ENCODE data around the gene NUFIP1.
"Not testable (repeated sequence)": the region's sequence is repeated elsewhere in the genome, so short reads cannot be mapped to it uniquely, and the experiment has no call there.

NUFIP1 gene

GRCh38 chr13:44969551-44970484 is 19.5 kb downstream of the NUFIP1 start:
- DNase-seq (ENCODE audit: low read depth in 2 of 3, low spot score in 2 of 3): no peak

DNA sequence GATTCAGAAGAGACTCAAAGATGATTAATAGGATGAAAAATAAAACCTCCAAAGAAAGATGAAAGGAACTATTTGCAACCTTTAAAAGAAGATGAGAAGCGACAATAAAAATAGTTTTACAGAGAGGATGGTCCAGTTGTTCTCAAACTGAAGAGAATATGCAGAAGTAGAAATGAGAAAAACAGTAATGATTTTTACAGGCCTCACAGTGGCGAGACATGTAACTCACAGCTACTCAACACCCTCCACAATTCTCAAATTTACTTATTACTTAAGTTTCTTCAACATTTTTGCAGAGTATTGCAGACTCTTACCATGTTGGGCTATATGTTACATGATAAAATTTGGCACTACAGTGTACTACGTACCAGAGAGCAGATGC is 20.8 kb downstream of the NUFIP1 start:
- no peak for DNase-seq (ENCODE audit: low read depth in 2 of 3, low spot score in 2 of 3)

DNA sequence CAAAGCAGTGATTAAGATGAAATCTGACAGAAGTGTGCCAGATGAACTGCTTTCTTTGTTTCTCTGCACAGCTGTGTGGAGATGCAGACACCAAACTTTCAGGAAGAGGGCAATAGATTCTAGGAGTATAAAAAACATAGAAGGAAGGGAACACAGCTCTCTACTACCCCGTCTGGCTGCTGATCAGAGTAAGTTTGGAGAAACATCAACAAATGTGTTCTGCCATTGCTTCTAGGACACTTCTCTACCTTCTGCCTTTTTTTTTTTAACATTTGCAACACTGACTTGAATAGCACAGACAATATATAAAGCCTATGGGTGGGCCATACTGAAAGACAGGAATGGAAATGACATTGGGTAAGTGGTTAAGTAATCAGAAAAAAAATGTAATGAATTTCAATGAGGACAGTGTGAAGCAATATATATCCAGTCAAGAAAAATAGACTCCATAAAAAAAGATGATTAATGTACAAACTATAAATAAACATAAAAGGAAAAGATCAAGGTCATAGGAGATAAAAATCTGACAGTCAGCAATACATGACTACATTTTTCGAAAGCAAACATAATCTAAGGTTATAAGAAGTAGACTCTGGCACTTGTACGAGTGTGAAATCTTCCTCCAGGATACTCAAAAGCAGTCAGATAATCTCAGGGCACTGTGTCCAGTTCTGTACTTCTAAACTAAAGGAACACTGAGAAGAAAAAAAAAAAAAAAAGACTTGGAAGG is 21.4 kb downstream of the NUFIP1 start:
- no peak for DNase-seq (ENCODE audit: low read depth in 2 of 3, low spot score in 2 of 3)

GRCh38 chr13:44961997-44962396 is 27.3 kb downstream of the NUFIP1 start:
- DNase-seq (ENCODE audit: low read depth in 2 of 3, low spot score in 2 of 3): no peak

DNA sequence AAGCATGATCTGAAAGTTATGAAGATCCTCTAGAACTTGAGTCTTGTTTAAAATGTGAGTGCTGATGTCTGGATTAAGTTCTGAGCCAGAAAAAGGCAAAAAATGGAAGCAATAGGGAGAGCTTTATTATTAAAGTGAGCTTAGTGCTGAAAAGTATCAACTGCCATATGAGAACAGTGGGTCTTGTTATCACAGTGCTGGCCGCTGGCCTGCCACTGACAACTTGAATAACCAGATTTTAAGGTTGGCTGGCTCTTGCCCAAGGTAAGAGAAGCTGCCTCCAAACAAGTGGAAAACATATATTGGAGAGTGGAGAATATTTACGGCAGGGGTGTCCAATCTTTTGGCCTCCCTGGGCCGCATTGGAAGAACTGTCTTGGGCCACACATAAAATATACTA is 33.9 kb downstream of the NUFIP1 start:
- no peak for DNase-seq (ENCODE audit: low read depth in 2 of 3, low spot score in 2 of 3)

- no peak for DNase-seq (ENCODE audit: low read depth in 2 of 3, low spot score in 2 of 3)
These were observed 35.0 kb downstream of the NUFIP1 start for GRCh38 chr13:44954224-44954623.

DNA sequence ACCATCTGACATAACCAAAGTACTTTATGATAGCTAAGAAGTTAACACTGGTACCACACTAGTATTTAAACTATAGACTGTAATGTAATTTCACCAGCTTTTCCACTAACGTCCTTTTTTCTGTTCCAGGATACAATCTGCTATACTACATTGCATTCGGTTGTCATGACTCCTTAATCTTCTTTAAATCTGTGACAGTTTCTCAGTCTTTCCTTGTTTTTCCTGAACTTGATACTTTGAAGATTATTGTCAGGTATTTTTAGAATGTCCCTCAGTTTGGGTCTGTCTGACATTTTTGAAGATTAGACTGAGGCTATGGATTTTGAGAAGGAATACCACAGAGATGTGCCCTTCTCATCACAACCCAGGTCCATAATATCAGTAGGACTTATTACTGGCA is 36.6 kb downstream of the NUFIP1 start:
- DNase-seq (ENCODE audit: low read depth in 2 of 3, low spot score in 2 of 3): no peak

DNA sequence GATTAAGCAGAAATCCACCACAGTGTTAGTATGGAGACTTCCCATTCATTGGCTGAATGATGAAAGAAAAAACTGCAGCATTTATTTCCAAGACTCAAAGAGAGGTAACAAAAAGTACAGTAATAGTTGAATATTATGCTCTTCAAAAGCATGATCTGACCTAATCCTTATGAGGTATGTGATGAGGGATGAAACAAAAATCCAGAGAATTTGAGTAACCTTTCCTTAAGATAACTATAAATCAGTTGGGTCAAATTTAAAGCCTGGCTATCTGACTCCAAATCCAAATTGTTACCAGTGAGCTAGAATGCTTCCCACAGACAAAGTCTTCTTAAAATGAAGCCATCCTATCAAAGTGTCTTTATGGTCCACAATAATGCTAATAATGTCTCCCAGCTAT is 38.1 kb downstream of the NUFIP1 start:
- DNase-seq (ENCODE audit: low read depth in 2 of 3, low spot score in 2 of 3): no peak

- not testable (repeated sequence) for DNase-seq (ENCODE audit: low read depth in 2 of 3, low spot score in 2 of 3)
These were observed 45.9 kb downstream of the NUFIP1 start for GRCh38 chr13:44943411-44943810.

GRCh38 chr13:44938854-44939253 is 50.4 kb downstream of the NUFIP1 start:
- DNase-seq (ENCODE audit: low read depth in 2 of 3, low spot score in 2 of 3): no peak

- DNase-seq (ENCODE audit: low read depth in 2 of 3, low spot score in 2 of 3): no peak
These were observed 53.0 kb downstream of the NUFIP1 start for GRCh38 chr13:44936246-44936645.

DNA sequence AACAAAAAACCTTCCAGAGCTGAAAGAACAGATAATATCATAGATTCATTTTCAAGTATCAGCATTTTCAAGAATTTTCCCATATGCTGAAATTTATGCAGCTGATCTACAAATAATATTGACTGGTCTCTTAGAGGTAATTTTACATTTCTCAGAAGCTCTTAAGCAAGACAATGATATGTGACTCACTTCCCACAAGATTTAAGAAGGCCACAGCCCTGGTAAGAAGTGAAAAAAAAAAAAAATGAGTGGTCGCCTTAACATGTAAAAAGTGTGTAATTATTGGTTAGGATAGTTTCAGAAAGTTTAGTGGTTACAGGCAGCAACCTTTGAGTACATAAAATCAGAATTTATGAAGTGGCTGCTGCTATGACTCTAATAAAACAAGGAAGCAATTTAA is 54.5 kb downstream of the NUFIP1 start:
- DNase-seq (ENCODE audit: low read depth in 2 of 3, low spot score in 2 of 3): no peak

DNA sequence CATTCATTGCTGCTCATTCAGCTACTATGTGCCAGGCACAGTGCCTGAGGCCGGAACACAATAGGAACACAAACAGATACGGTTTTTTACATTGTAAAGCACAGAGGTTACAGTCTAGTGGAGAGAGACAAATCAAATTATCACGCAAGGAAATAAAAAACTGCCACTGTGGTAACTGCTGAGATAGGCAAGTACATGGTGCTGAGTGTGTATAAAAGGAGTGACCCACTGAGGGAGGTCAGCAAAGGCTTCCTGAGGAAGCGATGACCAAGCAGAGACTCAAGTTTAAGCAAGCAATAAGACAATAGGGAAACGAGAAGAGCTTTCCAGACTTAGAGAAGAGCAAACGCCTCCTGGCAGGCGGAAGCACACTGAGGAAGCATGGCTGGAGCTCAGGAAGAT is 56.4 kb downstream of the NUFIP1 start:
- DNase-seq (ENCODE audit: low read depth in 2 of 3, low spot score in 2 of 3): no peak

DNA sequence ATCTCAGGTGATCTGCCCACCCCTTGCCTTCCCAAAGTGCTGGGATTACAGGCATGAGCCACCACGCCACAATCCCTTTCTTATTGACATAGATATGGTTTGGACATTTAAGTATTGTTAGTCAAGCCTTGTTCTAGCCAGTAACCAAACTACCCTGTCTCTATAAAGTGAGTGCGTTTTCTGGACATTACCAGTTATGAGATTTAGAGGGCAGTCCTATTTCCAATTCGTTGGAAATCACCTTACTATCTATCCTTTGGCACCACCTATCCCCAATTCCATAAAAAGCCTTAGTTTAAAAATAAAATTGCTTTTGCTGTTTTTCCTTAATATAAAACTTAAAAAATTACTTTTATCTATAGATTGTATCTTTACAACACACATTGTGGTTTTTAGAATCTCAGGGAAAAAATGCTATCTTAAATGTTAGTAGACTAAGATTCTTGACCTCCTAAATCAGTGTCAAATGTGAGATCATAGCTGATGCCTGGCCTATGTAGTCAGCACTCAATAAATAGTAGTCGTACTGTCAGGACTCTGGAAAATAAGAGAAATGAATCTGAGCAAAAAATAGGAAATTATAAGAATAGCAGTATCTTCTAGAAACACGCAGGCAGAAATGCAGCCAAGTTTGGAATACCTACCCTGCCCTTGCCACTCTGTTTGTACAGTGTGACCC is 57.0 kb downstream of the NUFIP1 start:
- no peak for DNase-seq (ENCODE audit: low read depth in 2 of 3, low spot score in 2 of 3)

GRCh38 chr13:44930963-44931623 is 58.2 kb downstream of the NUFIP1 start:
- no peak for DNase-seq (ENCODE audit: low read depth in 2 of 3, low spot score in 2 of 3)

GRCh38 chr13:44930280-44930679 is 59.0 kb downstream of the NUFIP1 start:
- DNase-seq (ENCODE audit: low read depth in 2 of 3, low spot score in 2 of 3): no peak

DNA sequence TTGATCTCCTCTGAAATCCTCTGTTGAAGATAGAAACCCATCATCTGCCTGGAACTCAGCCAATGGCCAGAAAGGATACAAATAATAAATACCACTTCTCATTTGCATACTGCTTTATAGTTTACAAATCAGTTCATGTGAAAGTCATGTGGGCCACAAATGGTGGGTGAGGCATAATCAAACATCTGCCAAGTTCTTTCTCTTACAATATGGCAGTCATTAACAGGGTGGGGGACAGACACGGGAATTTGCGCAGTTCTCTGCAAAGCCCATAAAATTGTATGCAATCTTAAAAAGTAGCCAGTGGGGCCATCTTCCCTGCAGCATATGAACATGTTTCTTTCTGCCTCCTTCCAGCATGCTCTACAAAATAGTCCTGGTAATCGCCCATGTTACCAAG is 59.6 kb downstream of the NUFIP1 start:
- no peak for DNase-seq (ENCODE audit: low read depth in 2 of 3, low spot score in 2 of 3)

- no peak for DNase-seq (ENCODE audit: low read depth in 2 of 3, low spot score in 2 of 3)
These were observed 61.3 kb downstream of the NUFIP1 start for GRCh38 chr13:44927968-44928367.

DNA sequence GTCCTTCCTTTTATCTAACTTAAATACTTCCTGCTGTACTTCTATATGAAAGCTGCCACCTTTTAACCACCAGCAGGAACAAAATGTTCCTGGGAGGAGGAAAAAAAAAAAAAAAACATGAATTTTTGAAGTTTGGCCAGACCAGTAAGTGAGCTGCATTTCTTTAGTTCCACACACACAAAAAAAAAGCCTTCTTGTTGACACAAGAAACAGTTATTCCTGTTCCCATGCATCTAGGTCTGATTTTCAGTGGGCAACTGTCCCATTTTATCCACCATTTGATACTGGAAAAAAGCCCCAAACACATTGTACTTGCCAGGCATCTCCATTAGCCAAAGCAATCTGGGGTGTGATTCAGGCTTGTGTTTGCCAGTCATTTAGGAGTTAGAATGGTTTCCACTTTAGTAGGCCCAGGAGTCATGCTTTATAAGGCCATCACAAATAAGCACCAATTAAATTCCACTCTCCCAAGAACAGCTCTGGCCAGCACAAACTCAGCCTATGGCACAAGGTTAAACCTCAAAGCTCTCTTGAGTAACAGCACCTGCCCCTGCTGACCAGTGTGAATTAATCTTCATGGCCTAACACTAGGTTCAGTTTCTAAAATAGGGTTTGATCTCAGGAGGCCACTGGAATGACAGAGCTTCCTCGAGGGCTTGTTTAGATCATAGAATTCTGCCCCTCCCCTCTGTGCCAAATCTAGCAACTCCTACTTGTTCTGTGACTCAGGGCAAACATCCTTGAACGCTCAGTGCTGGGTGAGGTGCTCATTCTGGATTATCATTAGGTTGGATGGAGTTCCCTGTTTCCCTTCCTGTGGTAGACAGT is 67.1 kb downstream of the NUFIP1 start:
- DNase-seq (ENCODE audit: low read depth in 2 of 3, low spot score in 2 of 3): no peak

DNA sequence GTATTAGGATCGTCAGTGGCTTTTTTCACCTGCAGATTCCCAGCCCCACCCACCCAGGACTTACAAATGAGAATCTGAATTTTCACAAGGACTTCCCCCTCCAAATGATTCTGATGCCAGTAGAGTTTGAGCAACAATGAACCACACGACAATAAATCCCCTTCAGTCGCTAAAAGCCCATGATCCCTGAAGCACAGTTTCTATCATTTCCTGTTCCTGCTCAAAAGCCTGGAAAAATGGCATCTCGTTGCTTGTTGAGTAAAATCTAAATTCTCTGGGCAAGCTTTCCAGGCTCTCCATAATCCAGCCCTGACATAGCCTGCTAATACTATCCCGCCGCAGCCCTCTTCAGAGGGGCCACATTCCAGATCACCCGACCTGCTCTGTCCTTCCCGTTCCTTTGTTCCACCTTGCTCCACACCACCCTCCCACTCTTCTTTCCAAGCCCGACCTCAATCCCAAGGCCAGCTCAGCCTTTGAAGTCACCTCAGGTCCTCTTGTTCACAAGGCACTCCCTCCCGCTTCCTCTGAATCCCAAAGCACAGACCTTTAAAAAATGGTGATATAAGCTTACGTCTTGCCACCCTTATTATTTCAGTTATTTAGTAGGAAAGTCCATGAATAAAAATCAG is 67.9 kb downstream of the NUFIP1 start:
- DNase-seq (ENCODE audit: low read depth in 2 of 3, low spot score in 2 of 3): no peak

All from activated CD8-positive, alpha-beta memory T cell treated with anti-CD3 and anti-CD28 coated beads for 48 hours (primary cell).